Measurements from ENCODE around the gene GLUL.

The GLUL gene

DNA sequence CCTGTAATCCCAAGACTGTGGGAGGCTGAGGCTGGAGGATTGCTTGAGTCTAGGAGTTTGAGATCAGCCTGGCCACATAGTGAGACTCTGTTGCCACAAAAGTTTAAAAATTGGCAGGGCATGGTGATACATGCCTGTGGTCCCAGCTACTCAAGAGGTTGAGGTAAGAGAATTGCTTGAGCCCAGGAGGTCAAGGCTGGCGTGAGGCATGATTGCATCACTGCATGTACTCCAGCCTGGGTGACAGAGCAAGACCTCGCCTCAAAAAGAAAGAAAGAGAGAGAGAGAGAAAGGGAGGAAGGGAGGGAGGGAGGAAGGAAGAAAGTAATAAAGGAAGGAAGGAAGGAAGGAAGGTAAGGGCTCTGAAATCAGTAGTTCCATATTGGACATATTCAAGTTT lies 25.0 kb downstream of the GLUL start:
- Histone ChIP-seq H3K27me3 (no peaks in the 10 kb centered on the region), H3K9me3 (no peaks in the 10 kb centered on the region), H3K27ac (no peak overlapping the region), H3K4me1 (ENCODE audit: control insufficient read depth in 1 of 2, insufficient read depth in 1 of 2, low read depth in 1 of 2, low read length in 1 of 2) (no peaks in the 10 kb centered on the region), H3K4me3 (ENCODE audit: low read depth in 1 of 2, low read length in 1 of 2) (no peak overlapping the region), H3K36me3 (no peaks in the 10 kb centered on the region)
- TF ChIP-seq, protein P1, sequence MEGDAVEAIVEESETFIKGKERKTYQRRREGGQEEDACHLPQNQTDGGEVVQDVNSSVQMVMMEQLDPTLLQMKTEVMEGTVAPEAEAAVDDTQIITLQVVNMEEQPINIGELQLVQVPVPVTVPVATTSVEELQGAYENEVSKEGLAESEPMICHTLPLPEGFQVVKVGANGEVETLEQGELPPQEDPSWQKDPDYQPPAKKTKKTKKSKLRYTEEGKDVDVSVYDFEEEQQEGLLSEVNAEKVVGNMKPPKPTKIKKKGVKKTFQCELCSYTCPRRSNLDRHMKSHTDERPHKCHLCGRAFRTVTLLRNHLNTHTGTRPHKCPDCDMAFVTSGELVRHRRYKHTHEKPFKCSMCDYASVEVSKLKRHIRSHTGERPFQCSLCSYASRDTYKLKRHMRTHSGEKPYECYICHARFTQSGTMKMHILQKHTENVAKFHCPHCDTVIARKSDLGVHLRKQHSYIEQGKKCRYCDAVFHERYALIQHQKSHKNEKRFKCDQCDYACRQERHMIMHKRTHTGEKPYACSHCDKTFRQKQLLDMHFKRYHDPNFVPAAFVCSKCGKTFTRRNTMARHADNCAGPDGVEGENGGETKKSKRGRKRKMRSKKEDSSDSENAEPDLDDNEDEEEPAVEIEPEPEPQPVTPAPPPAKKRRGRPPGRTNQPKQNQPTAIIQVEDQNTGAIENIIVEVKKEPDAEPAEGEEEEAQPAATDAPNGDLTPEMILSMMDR (IDR thresholded peaks at IDR 0.05) = no peak

DNA sequence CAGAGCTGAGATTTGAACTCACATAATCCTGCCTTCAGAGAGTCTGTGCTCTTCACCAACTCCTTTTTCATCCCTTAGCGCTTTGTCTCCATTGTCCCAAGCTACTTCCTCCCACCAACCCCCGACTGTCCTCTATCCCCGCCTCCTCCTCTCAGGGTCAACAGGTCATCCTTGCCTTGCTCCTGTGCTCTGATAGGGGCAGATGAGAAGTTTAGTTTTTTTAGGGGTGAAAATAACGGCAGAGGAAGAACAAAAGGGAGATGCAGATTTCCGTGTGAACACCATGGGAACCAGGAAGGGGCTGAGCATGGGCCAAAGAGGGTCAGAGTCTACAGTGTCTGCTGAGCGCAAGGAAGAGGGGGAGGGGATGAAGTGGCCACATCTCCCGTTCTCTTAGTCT lies 31.9 kb downstream of the GLUL start:
- no peaks in the 10 kb centered on the region for H3K36me3 ChIP-seq
- H3K27ac ChIP-seq = no peak overlapping the region
- no peaks in the 10 kb centered on the region for H3K4me1 ChIP-seq (ENCODE audit: control insufficient read depth in 1 of 2, insufficient read depth in 1 of 2, low read depth in 1 of 2, low read length in 1 of 2)
- no peaks in the 10 kb centered on the region for H3K9me3 ChIP-seq
- TF ChIP-seq, protein P1 (IDR thresholded peaks at IDR 0.05) = no peak
- H3K4me3 ChIP-seq (ENCODE audit: low read depth in 1 of 2, low read length in 1 of 2) = no peak overlapping the region
- H3K27me3 ChIP-seq = no peaks in the 10 kb centered on the region

DNA sequence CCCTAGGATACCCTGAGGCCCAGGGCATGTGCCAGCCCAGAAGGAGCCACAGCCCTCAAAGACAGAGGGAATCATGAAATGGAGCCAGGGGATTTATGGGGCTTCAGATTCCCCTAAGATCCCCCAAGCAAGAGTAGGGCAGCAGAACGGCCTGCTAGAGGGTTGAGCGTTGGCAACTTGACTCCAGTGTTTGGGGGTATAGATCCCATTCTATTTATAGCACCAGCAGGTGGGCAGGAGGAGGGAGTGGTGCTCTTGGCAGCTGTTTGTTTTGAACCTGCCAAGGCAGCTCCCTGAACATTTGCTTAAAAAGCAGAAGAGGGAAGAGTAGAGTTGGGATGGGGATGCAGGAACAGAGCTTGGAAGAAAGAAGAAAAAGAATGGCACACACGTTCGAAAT lies 33.7 kb downstream of the GLUL start:
- no peaks in the 10 kb centered on the region for H3K4me1 ChIP-seq (ENCODE audit: control insufficient read depth in 1 of 2, insufficient read depth in 1 of 2, low read depth in 1 of 2, low read length in 1 of 2)
- H3K36me3 ChIP-seq = no peaks in the 10 kb centered on the region
- no peaks in the 10 kb centered on the region for H3K9me3 ChIP-seq
- no peak overlapping the region for H3K27ac ChIP-seq
- no peak overlapping the region for H3K4me3 ChIP-seq (ENCODE audit: low read depth in 1 of 2, low read length in 1 of 2)
- TF ChIP-seq, protein P1 (IDR thresholded peaks at IDR 0.05) = no peak
- no peaks in the 10 kb centered on the region for H3K27me3 ChIP-seq

- Histone ChIP-seq H3K4me1 (ENCODE audit: control insufficient read depth in 1 of 2, insufficient read depth in 1 of 2, low read depth in 1 of 2, low read length in 1 of 2) (no peaks in the 10 kb centered on the region), H3K36me3 (no peaks in the 10 kb centered on the region), H3K27me3 (no peaks in the 10 kb centered on the region), H3K9me3 (no peaks in the 10 kb centered on the region), H3K4me3 (ENCODE audit: low read depth in 1 of 2, low read length in 1 of 2) (no peak overlapping the region), H3K27ac (no peak overlapping the region)
- TF ChIP-seq, protein P1 (IDR thresholded peaks at IDR 0.05) = no peak
Measured at GRCh38 chr1:182357171-182357570, 34.4 kb downstream of the GLUL start.

GRCh38 chr1:182355723-182356098 lies 35.9 kb downstream of the GLUL start:
- Histone ChIP-seq H3K27ac (no peak overlapping the region), H3K4me3 (ENCODE audit: low read depth in 1 of 2, low read length in 1 of 2) (no peak overlapping the region), H3K27me3 (no peaks in the 10 kb centered on the region), H3K4me1 (ENCODE audit: control insufficient read depth in 1 of 2, insufficient read depth in 1 of 2, low read depth in 1 of 2, low read length in 1 of 2) (no peaks in the 10 kb centered on the region), H3K9me3 (no peaks in the 10 kb centered on the region), H3K36me3 (no peaks in the 10 kb centered on the region)
- TF ChIP-seq, protein P1 (IDR thresholded peaks at IDR 0.05) = no peak

DNA sequence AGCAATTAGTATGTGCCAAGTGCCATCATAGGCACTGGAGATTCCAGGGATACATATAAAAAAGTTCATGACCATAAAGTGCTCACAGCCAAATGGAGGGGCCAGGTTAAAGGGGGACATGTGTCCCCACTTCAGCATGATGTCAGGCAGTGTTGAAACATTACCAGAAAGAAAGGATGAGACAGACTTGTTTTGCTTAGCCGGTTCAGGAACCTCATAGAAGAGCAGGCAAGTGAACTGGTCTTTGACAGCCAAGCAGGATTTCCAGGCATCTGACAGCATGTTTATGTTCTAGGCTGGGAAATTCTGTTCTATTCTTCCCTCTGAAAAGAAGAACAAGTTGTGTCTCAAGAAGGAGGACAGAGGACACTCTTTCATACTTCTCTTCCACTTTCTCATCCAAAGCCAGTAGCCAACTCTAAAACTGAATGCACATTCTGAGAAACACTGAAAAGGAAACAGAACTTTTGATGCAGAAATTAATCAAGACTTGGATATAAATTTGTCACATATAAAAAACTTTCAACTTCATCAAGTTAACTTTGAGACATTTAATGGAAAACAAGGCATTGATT lies 39.7 kb downstream of the GLUL start:
- TF ChIP-seq, protein P1 (IDR thresholded peaks at IDR 0.05) = no peak
- Histone ChIP-seq H3K27me3 (no peaks in the 10 kb centered on the region), H3K9me3 (no peaks in the 10 kb centered on the region), H3K36me3 (no peaks in the 10 kb centered on the region), H3K4me1 (ENCODE audit: control insufficient read depth in 1 of 2, insufficient read depth in 1 of 2, low read depth in 1 of 2, low read length in 1 of 2) (no peaks in the 10 kb centered on the region), H3K4me3 (ENCODE audit: low read depth in 1 of 2, low read length in 1 of 2) (no peak overlapping the region), H3K27ac (no peak overlapping the region)
